ENCODE data around the gene STX16.

The STX16 gene

DNA sequence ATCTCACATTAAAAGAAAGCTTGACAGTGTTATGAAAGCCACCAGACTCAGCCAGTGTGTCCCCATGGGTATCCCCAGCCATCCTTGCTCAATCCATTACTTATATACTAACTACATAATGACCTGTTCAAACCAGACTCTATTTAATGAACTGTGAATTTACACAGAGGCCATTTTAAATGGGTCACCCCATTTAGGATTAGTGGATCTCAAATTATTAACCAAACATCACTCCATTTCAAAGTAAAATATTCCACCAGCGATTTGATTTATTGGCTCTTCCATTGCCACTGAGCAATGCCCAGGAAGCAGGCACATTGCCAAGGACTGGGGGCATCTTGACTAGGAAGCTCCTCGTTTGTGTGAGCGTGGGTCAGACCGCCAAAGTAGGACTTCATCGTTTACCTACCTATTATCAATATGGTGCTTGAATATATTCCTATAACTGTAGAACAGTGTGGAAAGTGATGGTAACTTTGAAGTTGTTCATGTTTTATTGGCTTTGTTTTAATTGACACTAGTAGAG is 26.1 kb downstream of the STX16 start:
- no peak for TF ChIP-seq POLR2A (IDR thresholded peaks at IDR 0.05; ENCODE audit: low read depth, low read length)
- DNase-seq (ENCODE audit: insufficient read length, low spot score) (no peak), FAIRE-seq (no peak)

- no peak for FAIRE-seq
- TF ChIP-seq POLR2A (IDR thresholded peaks at IDR 0.05; ENCODE audit: low read depth, low read length), result no peak
- DNase-seq (ENCODE audit: insufficient read length, low spot score), result no peak
Measured at GRCh38 chr20:58677808-58678207, 26.7 kb downstream of the STX16 start.

DNA sequence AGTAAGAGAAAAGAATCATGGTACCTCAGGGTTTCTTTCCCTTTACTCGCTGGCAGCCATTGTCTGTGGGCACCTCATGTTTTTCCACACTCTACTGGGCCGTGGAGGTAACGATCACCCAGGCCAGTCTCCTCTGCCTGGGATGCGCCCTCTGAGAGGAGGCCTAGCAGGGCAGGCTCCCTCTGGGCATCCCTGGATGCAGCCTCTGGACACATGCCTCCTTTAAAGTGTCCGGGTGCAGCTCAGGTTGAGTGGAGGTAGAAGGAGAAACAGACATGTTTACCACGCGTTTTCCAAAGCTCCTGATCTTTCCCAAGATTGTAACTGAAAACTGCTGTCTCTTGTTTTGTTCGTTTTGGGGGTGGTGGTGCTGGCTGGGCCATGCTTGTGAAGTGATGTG is 27.7 kb downstream of the STX16 start:
- no peak for DNase-seq (ENCODE audit: insufficient read length, low spot score)
- no peak for TF ChIP-seq POLR2A (IDR thresholded peaks at IDR 0.05; ENCODE audit: low read depth, low read length)
- FAIRE-seq, result no peak

GRCh38 chr20:58682656-58683531 is 31.8 kb downstream of the STX16 start:
- FAIRE-seq (no peak), DNase-seq (ENCODE audit: insufficient read length, low spot score) (no peak)
- no peak for TF ChIP-seq POLR2A (IDR thresholded peaks at IDR 0.05; ENCODE audit: low read depth, low read length)

GRCh38 chr20:58684291-58684690 is 33.2 kb downstream of the STX16 start:
- DNase-seq (ENCODE audit: insufficient read length, low spot score) (no peak), FAIRE-seq (no peak)
- no peak for TF ChIP-seq POLR2A (IDR thresholded peaks at IDR 0.05; ENCODE audit: low read depth, low read length)

GRCh38 chr20:58685988-58686387 is 34.9 kb downstream of the STX16 start:
- FAIRE-seq, result no peak
- no peak for TF ChIP-seq POLR2A (IDR thresholded peaks at IDR 0.05; ENCODE audit: low read depth, low read length)

GRCh38 chr20:58688414-58688813 is 37.3 kb downstream of the STX16 start:
- no peak for TF ChIP-seq POLR2A (IDR thresholded peaks at IDR 0.05; ENCODE audit: low read depth, low read length)
- FAIRE-seq (no peak), DNase-seq (ENCODE audit: insufficient read length, low spot score) (no peak)

More at GRCh38 chr20:58685988-58686387, 34.9 kb downstream of the STX16 start:
- no peak for DNase-seq (ENCODE audit: insufficient read length, low spot score)

GRCh38 chr20:58688840-58689239 is 37.8 kb downstream of the STX16 start:
- no peak for TF ChIP-seq POLR2A (IDR thresholded peaks at IDR 0.05; ENCODE audit: low read depth, low read length)
- FAIRE-seq, result no peak
- no peak for DNase-seq (ENCODE audit: insufficient read length, low spot score)

GRCh38 chr20:58690396-58691135 is 39.5 kb downstream of the STX16 start:
- DNase-seq (ENCODE audit: insufficient read length, low spot score) (no peak), FAIRE-seq (no peak)
- TF ChIP-seq POLR2A (IDR thresholded peaks at IDR 0.05; ENCODE audit: low read depth, low read length), result no peak

DNA sequence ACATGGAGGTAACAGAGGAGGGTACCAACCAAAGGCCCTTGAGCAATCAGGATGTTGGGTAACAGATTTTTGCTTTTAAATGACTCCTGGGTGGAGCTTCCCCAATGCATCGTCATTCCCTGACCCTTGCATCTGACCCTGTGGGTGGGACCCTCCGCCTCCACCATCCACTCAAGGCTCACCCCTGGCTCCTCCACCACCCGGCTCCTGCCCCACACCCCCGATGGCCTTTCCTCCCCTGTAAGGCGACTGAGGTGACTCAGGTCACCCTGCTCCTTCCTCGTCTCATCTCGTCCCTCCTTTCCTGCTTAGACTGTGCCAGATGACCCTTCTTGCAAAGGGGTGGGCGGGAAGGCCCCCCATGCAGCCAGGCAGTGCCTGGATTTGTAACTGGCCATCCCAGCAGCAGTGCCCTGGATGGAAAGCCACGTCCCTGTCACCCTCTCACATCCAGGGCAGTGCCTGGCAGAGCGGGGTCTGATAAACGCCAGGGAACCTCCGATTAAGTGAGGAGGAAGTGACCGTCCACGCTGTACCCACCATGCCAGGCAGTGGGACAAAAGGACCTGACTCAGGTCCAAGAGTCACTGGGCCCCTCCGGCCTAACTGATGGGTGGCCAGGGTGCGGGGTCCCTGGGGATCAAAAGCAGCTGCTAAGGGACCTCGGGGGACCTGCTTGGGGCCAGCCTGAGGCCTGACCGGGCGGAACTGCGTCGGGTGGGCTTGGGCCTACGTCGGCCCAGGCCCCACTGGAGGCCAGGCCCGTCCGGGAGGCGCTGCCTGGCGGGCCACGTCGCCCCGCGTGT is 40.9 kb downstream of the STX16 start:
- TF ChIP-seq POLR2A (IDR thresholded peaks at IDR 0.05; ENCODE audit: low read depth, low read length), result no peak
- no peak for FAIRE-seq
- no peak for DNase-seq (ENCODE audit: insufficient read length, low spot score)

DNA sequence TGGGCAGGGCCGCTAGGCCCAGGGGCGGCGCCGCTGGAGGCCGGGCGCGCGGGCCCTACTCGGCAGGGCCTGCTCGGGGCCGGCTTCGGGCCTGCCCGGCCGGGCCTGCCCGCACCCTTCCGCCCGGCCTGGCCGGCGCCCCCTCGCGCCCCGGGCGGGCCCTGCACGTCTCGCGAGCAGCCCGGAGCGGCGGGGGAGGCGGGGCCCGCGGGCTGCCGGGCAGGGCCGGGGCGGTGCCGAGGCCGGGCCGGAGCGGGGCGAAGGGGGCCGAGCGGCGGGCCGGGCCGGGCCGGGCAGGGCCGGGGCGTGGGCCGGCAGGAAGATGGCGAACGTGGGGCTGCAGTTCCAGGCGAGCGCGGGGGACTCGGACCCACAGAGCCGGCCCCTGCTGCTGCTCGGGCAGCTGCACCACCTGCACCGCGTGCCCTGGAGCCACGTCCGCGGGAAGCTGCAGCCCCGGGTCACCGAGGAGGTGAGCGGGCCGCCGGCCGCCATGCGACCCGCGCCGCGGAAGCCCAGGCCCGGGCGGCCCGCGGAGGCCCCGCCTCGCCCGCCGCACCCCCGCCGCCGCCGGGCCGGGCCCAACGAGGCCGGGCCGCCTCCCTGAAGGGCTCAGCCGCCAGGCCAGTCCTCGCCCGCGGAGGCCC is 41.6 kb downstream of the STX16 start, which contains the start of gene NPEPL1:
NPEPL1 (plus strand) TSS at position 222 of the 647 bp plus-strand sequence; CDS start at position 323, 101 bp downstream.
- FAIRE-seq (no peak), DNase-seq (ENCODE audit: insufficient read length, low spot score) (peak; percentile 48)
- TF ChIP-seq POLR2A (IDR thresholded peaks at IDR 0.05; ENCODE audit: low read depth, low read length), result no peak

GRCh38 chr20:58693226-58694006 is 42.3 kb downstream of the STX16 start:
- DNase-seq (ENCODE audit: insufficient read length, low spot score), result no peak
- no peak for FAIRE-seq
- TF ChIP-seq POLR2A (IDR thresholded peaks at IDR 0.05; ENCODE audit: low read depth, low read length), result no peak

Data from H54 (cell line).